H1 (cell line): ENCODE data around the gene SPOUT1. TPM values are rescaled to one million over a fixed set of nuclear protein-coding genes. Genes with fewer than 3 reads are reported as not detected.

Experiments
- CTCF ChIA-PET: fragments of 300-600 bp; sonication (Branson Sonifier 250); formaldehyde crosslinking; loops from one replicate; lab custom pipeline; 2021; ENCODE audit not compliant: partially characterized antibody; lab: Charles Lee
- POLR2A ChIA-PET: fragments of 300-600 bp; sonication (Branson Sonifier 250); formaldehyde crosslinking; loops from one replicate; lab custom pipeline; 2021; ENCODE audit warnings: inconsistent platforms; ENCODE audit not compliant: partially characterized antibody; lab: Charles Lee
- DNase-seq, 2 experiments: peaks; one replicate each; pipeline versions ENCODE4 v3.0.0 to v3.0.0-alpha.2; 2010 to 2022; ENCODE audit warnings: low spot score in 2 of 2, low read depth in 1 of 2, mixed read lengths in 1 of 2
- FAIRE-seq: peaks from 2 replicates; lab custom pipeline; 2011; peaks lifted over from hg19 to GRCh38; lab: Jason Lieb, UNC
- H2AFZ ChIP-seq: 2 replicates; pipeline ENCODE4 v1.8.1; 2012; ENCODE audit warnings: low read length, inconsistent platforms
- H2AK5ac ChIP-seq: 2 replicates; pipeline ENCODE4 v1.6.1; 2013; ENCODE audit warnings: low read depth, low read length
- H2BK120ac ChIP-seq: replicated peaks from 2 replicates; pipeline ENCODE3; 2013; ENCODE audit warnings: low read depth, low read length, inconsistent platforms
- H2BK12ac ChIP-seq: 2 replicates; pipeline ENCODE4 v1.6.1; 2013; ENCODE audit warnings: low read depth, low read length
- H2BK15ac ChIP-seq: 2 replicates; pipeline ENCODE4 v1.6.1; 2013; ENCODE audit warnings: low read length
- H2BK20ac ChIP-seq: 2 replicates; pipeline ENCODE4 v1.6.1; 2013; ENCODE audit warnings: low read length
- H2BK5ac ChIP-seq: 2 replicates; pipeline ENCODE4 v1.6.1; 2013; ENCODE audit warnings: low read depth, low read length
- H3K14ac ChIP-seq: 2 replicates; pipeline ENCODE4 v1.6.1; 2013; ENCODE audit warnings: inconsistent platforms; ENCODE audit not compliant: insufficient read length
- H3K18ac ChIP-seq: 2 replicates; pipeline ENCODE4 v1.6.1; 2013; ENCODE audit warnings: low read length; ENCODE audit errors: extremely low read depth
- H3K23ac ChIP-seq: 2 replicates; pipeline ENCODE4 v1.6.1; 2013; ENCODE audit warnings: inconsistent platforms; ENCODE audit not compliant: insufficient read length
- H3K23me2 ChIP-seq: 2 replicates; pipeline ENCODE4 v1.6.1; 2013; ENCODE audit warnings: low read depth, low read length
- H3K27ac ChIP-seq: 2 replicates; pipeline ENCODE4 v1.6.1; 2011; ENCODE audit warnings: low read depth, low read length, inconsistent platforms
- H3K27me3 ChIP-seq, 4 experiments: replicated peaks in 1 of 4; 1 replicate in 1 of 4; 2 replicates in 3 of 4; pipeline versions ENCODE4 v1.6.1 to v1.8.1; 2011 to 2013; ENCODE audit warnings: low read length in 3 of 4, mild to moderate bottlenecking in 3 of 4, inconsistent platforms in 2 of 4, mixed read lengths in 2 of 4, moderate library complexity in 1 of 4; ENCODE audit not compliant: control insufficient read depth in 3 of 4, insufficient read depth in 3 of 4; ENCODE audit errors: extremely low read depth in 1 of 4
- H3K36me3 ChIP-seq, 4 experiments: 2 replicates each; pipeline versions ENCODE4 v1.6.1 to v1.8.1; 2011 to 2013; ENCODE audit warnings: mild to moderate bottlenecking in 4 of 4, low read length in 3 of 4, moderate library complexity in 2 of 4, control low read depth in 1 of 4, inconsistent platforms in 1 of 4; ENCODE audit not compliant: insufficient read depth in 4 of 4, control insufficient read depth in 2 of 4
- H3K4ac ChIP-seq: replicated peaks from 2 replicates; pipeline ENCODE3; 2013; ENCODE audit warnings: low read length, low read depth, mixed read lengths, inconsistent platforms; ENCODE audit not compliant: insufficient read length
- H3K4me1 ChIP-seq, 4 experiments: replicated peaks in 1 of 4; 1 replicate in 1 of 4; 2 replicates in 3 of 4; pipeline versions ENCODE4 v1.6.1 to v1.8.1; 2011 to 2013; ENCODE audit warnings: low read length in 3 of 4, inconsistent platforms in 2 of 4, mixed read lengths in 1 of 4; ENCODE audit not compliant: insufficient read depth in 4 of 4, control insufficient read depth in 3 of 4
- H3K4me2 ChIP-seq, 2 experiments: 2 replicates each; pipeline versions ENCODE4 v1.6.1 to v1.8.1; 2011 to 2013; ENCODE audit warnings: low read depth in 2 of 2, low read length in 2 of 2, control low read depth in 1 of 2, inconsistent platforms in 1 of 2, mild to moderate bottlenecking in 1 of 2; ENCODE audit not compliant: insufficient read depth in 1 of 2
- H3K4me3 ChIP-seq, 4 experiments: fragments of 200-600, 300-600 bp in 1 of 4; sonication (generic), shearing (Covaris generic), sonication (Bioruptor Twin) in 1 of 4; 2 replicates each; pipeline versions ENCODE4 v1.5.1 to v1.8.1; 2011 to 2016; ENCODE audit warnings: low read length in 4 of 4, low read depth in 3 of 4, control low read depth in 2 of 4, inconsistent platforms in 2 of 4, mild to moderate bottlenecking in 2 of 4, mixed read lengths in 1 of 4, moderate library complexity in 1 of 4; ENCODE audit not compliant: insufficient read depth in 2 of 4; ENCODE audit errors: extremely low read depth in 1 of 4
- H3K56ac ChIP-seq: replicated peaks from 2 replicates; pipeline ENCODE3; 2013; ENCODE audit warnings: low read depth, mild to moderate bottlenecking, mixed read lengths, low read length, inconsistent platforms; ENCODE audit not compliant: insufficient read length
- H3K79me1 ChIP-seq: 2 replicates; pipeline ENCODE4 v1.6.1; 2013; ENCODE audit warnings: low read depth, low read length, control low read depth
- H3K79me2 ChIP-seq, 2 experiments: 2 replicates each; pipeline versions ENCODE4 v1.6.1 to v1.8.1; 2012 to 2013; ENCODE audit warnings: low read length in 2 of 2, mild to moderate bottlenecking in 2 of 2, inconsistent platforms in 1 of 2; ENCODE audit not compliant: insufficient read depth in 2 of 2, control insufficient read depth in 1 of 2
- H3K9ac ChIP-seq, 4 experiments: replicated peaks in 1 of 4; 1 replicate in 1 of 4; 2 replicates in 3 of 4; pipeline versions ENCODE4 v1.6.1 to v1.8.1; 2011 to 2013; ENCODE audit warnings: low read depth in 3 of 4, low read length in 3 of 4, control low read depth in 2 of 4, mild to moderate bottlenecking in 2 of 4, moderate library complexity in 2 of 4, inconsistent platforms in 1 of 4; ENCODE audit errors: extremely low read depth in 1 of 4
- H3K9me3 ChIP-seq, 2 experiments: 2 replicates each; pipeline versions ENCODE4 v1.6.1 to v1.8.1; 2012 to 2013; ENCODE audit warnings: mild to moderate bottlenecking in 2 of 2, moderate library complexity in 2 of 2, control low read depth in 1 of 2, inconsistent platforms in 1 of 2, low read depth in 1 of 2, low read length in 1 of 2, mixed read lengths in 1 of 2; ENCODE audit not compliant: insufficient read depth in 2 of 2
- H4K20me1 ChIP-seq, 2 experiments: replicated peaks in 1 of 2; 2 replicates each; pipeline versions ENCODE3 to v1.8.1; 2011 to 2013; ENCODE audit warnings: inconsistent platforms in 2 of 2, low read length in 2 of 2, mild to moderate bottlenecking in 1 of 2; ENCODE audit not compliant: insufficient read depth in 2 of 2, control insufficient read depth in 1 of 2
- H4K5ac ChIP-seq: 2 replicates; pipeline ENCODE4 v1.6.1; 2013; ENCODE audit warnings: low read length, low read depth, mixed read lengths, inconsistent platforms; ENCODE audit not compliant: insufficient read length
- H4K8ac ChIP-seq: 2 replicates; pipeline ENCODE4 v1.8.0; 2013; ENCODE audit warnings: mild to moderate bottlenecking, moderate library complexity, low read length, inconsistent platforms; ENCODE audit not compliant: insufficient read depth; ENCODE audit errors: extremely low read depth
- H4K91ac ChIP-seq: replicated peaks from 2 replicates; pipeline ENCODE3; 2013; ENCODE audit warnings: low read length, mixed read lengths, inconsistent platforms; ENCODE audit not compliant: insufficient read length
- BACH1 ChIP-seq: IDR thresholded peaks from 2 replicates; pipeline ENCODE4 v1.6.1; 2012; ENCODE audit warnings: low read length, improper control_type of control experiment
- CBX8 ChIP-seq: fragments of 300-800, 300-1000 bp; sonication (generic); IDR thresholded peaks from 2 replicates; pipeline ENCODE4 v1.7.1; 2016; ENCODE audit warnings: low read depth, low read length, borderline replicate concordance
- CHD1 ChIP-seq: IDR thresholded peaks from 2 replicates; pipeline ENCODE4 v1.6.1; 2012; ENCODE audit warnings: low read depth, low read length, improper control_type of control experiment
- CHD2 ChIP-seq: IDR thresholded peaks from 2 replicates; pipeline ENCODE4 v1.6.1; 2012; ENCODE audit warnings: low read length, improper control_type of control experiment
- E2F6 ChIP-seq: IDR thresholded peaks from 2 replicates; pipeline ENCODE4 v1.6.1; 2012; ENCODE audit warnings: inconsistent platforms
- FOSL1 ChIP-seq: IDR thresholded peaks from 2 replicates; pipeline ENCODE4 v1.6.1; 2011; ENCODE audit warnings: mild to moderate bottlenecking, low read depth, low read length, moderate library complexity; ENCODE audit not compliant: insufficient read depth
- HDAC6 ChIP-seq: IDR thresholded peaks from one replicate; pipeline ENCODE4 v1.7.1; 2012; ENCODE audit warnings: low read depth, mild to moderate bottlenecking, inconsistent platforms, low read length, moderate library complexity
- JUN ChIP-seq: IDR thresholded peaks from 2 replicates; pipeline ENCODE4 v1.6.1; 2011; ENCODE audit warnings: low read depth, mild to moderate bottlenecking, improper control_type of control experiment, low read length
- PHF8 ChIP-seq: fragments of 200-600 bp; sonication (generic); conservative IDR thresholded peaks from 2 replicates; pipeline ENCODE4 v1.7.1; 2012; ENCODE audit warnings: low read depth, mild to moderate bottlenecking, inconsistent platforms, low read length, moderate library complexity
- TEAD4 ChIP-seq: IDR thresholded peaks from 2 replicates; pipeline ENCODE4 v1.6.1; 2012; ENCODE audit warnings: low read depth, low read length, inconsistent platforms, mixed read lengths
- WGBS, 2 experiments: shearing (Covaris generic) in 1 of 2; methylation state at CpG; one replicate each; pipeline versions ENCODE4 v1.1.6 to v1.1.7; 2013 to 2015; ENCODE audit warnings: low lambda C conversion rate in 2 of 2, mixed read lengths in 2 of 2, inconsistent platforms in 1 of 2, low coverage in 1 of 2, missing lambda C conversion rate in 1 of 2; ENCODE audit not compliant: insufficient replicate concordance in 2 of 2, insufficient coverage in 1 of 2, insufficient read length in 1 of 2; ENCODE audit errors: extremely low coverage in 1 of 2, missing lambda C conversion rate in 1 of 2; 5-methylcytosine and 5-hydroxymethylcytosine counted together
- polyA plus RNA-seq, 7 experiments: library from polyadenylated mRNA; depleted of rRNA in 3 of 7; stranded (reverse) in 5 of 7; unstranded in 2 of 7; fragments of >200 nt in 5 of 7; fragments of 200-250 nt in 2 of 7; gene quantifications; 1 replicate in 5 of 7; 2 replicates in 1 of 7; 4 replicates in 1 of 7; pipeline versions ENCODE4 v1.2.1 to v1.2.3, GENCODE V29; 2011 to 2013; ENCODE audit warnings: missing spikeins in 2 of 7, mixed read lengths in 2 of 7
- total RNA-seq: library from RNA; stranded (reverse); fragmentation: NEBNext Ultra II Directional; extraction: Animal tissue kit (Norgen Biotek cat#: 25700); gene quantifications from 2 replicates; pipeline ENCODE4 v1.2.1, GENCODE V29; 2021
- TF ChIP-seq, protein P1 (sequence below): IDR thresholded peaks from 2 replicates; pipeline ENCODE4 v1.6.1; 2012; ENCODE audit warnings: low read length, inconsistent platforms

Gene SPOUT1
- total and polyA plus RNA-seq, 2 of the 8 experiments (the other 6 are each of a cell fraction or from before 2014, with no cell fraction given), result 69.2 to 77.8 TPM

DNA sequence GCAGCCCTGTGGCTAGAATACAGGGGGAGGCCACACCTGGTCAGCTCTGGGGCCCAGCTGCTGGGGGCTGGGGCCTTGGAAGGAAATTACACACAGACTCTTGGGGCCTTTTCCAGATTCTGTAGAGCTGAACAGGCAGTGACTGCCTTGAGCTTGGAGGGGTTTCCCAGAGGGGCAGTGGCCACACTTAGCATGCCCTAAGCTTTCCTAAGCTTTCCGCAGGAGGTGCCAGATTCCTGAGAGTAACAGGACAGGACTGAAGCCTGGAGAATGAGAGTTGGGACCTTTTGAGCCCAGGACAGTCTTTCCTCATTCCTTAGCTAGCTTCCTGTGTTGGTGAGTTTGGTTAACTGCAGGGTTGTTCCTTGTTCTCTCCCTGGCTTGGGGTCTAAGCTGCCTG, 41.1 kb downstream of the SPOUT1 start:
- Histone ChIP-seq H3K4me3 (peak overlapping the region in 3 of 4 experiments; percentile 84 to 98 (median 88); a peak in 4 of 8 replicates), H3K14ac (no peak overlapping the region), H4K5ac (no peak overlapping the region), H3K27me3 (no peaks in the 10 kb centered on the region), H2BK120ac (no peak overlapping the region), H3K27ac (no peak overlapping the region), H4K8ac (no peak overlapping the region), H3K56ac (no peak overlapping the region), H3K36me3 (peaks cover 3 to 16% (median 7%) of the 10 kb centered on the region in 4 experiments; a peak in 4 of 8 replicates), H2BK15ac (no peak overlapping the region), H3K9ac (no peak overlapping the region), H3K23ac (no peak overlapping the region), H3K9me3 (no peaks in the 10 kb centered on the region), H4K91ac (no peak overlapping the region), H4K20me1 (peaks cover 0 to 1% of the 10 kb centered on the region in 2 experiments), H3K4me2 (peak overlapping the region; percentile 77 to 83; a peak in 2 of 4 replicates), H3K4me1 (peaks cover 0 to 2% (median 0%) of the 10 kb centered on the region in 4 experiments; a peak in 1 of 7 replicates), H2BK20ac (no peak overlapping the region), H2AK5ac (no peak overlapping the region), H3K18ac (no peak overlapping the region), H3K79me1 (no peaks in the 10 kb centered on the region; the same call in 1 of the 2 replicates), H3K79me2 (peaks cover 0 to 7% of the 10 kb centered on the region in 2 experiments; a peak in 1 of 4 replicates), H3K4ac (no peak overlapping the region), H2BK5ac (no peak overlapping the region), H3K23me2 (peaks cover 5% of the 10 kb centered on the region; the same call in 1 of the 2 replicates), H2BK12ac (no peak overlapping the region), H2AFZ (no peak overlapping the region)
- no peak for DNase-seq
- 100% methylated on average over 1 of the region's 1 CpG; no CpG with 5 or more reads in 1 of the 2 experiments for WGBS, 2 experiments
- ChIA-PET CTCF (interaction anchor here (0.6 to 2.0 kb wide), 15 partner anchors 13 to 95 kb away, joined by 3 to 10 read pairs (median 4); partner anchors contain the start of genes ENDOG and ZER1), POLR2A (interaction anchor here (0.5 to 2.2 kb wide), 12 partner anchors 17 to 141 kb away, joined by 3 to 9 read pairs (median 4); partner anchors contain the start of genes ENDOG, ZDHHC12 and ZER1)
- FAIRE-seq, result no peak
- TF ChIP-seq PHF8 (no peak), FOSL1 (no peak), HDAC6 (no peak), TEAD4 (no peak), JUN (no peak), BACH1 (no peak), CHD2 (no peak), CHD1 (no peak), CBX8 (no peak), E2F6 (no peak)
- TF ChIP-seq, protein P1, sequence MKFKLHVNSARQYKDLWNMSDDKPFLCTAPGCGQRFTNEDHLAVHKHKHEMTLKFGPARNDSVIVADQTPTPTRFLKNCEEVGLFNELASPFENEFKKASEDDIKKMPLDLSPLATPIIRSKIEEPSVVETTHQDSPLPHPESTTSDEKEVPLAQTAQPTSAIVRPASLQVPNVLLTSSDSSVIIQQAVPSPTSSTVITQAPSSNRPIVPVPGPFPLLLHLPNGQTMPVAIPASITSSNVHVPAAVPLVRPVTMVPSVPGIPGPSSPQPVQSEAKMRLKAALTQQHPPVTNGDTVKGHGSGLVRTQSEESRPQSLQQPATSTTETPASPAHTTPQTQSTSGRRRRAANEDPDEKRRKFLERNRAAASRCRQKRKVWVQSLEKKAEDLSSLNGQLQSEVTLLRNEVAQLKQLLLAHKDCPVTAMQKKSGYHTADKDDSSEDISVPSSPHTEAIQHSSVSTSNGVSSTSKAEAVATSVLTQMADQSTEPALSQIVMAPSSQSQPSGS, result no peak
